HepG2 (cell line): ENCODE data around the gene CUEDC2. TPM values are rescaled to one million over a fixed set of nuclear protein-coding genes. Genes with fewer than 3 reads are reported as not detected.

Source experiments
- ATF6 ChIP-seq: sonication (generic); formaldehyde crosslinking; conservative IDR thresholded peaks from 2 replicates; pipeline ENCODE4 v1.4.0; 2020; ENCODE audit warnings: missing genetic modification reagents
- CREB3 ChIP-seq: sonication (generic); formaldehyde crosslinking; IDR thresholded peaks from 2 replicates; pipeline ENCODE4 v1.5.0; 2020; ENCODE audit warnings: missing genetic modification reagents
- HNF4G ChIP-seq, 2 experiments: sonication (generic) in 1 of 2; formaldehyde crosslinking in 1 of 2; IDR thresholded peaks; 2 replicates each; pipeline versions ENCODE4 v1.4.0 to v1.6.1; 2011 to 2020; ENCODE audit warnings: borderline replicate concordance in 2 of 2, low read depth in 2 of 2, mild to moderate bottlenecking in 2 of 2, low read length in 1 of 2, missing genetic modification reagents in 1 of 2, moderate library complexity in 1 of 2
- POLR2A ChIP-seq, 2 experiments: IDR thresholded peaks; 2 replicates each; pipeline ENCODE4 v1.6.1; 2011; ENCODE audit warnings: low read depth in 2 of 2, low read length in 2 of 2, mild to moderate bottlenecking in 1 of 2, moderate library complexity in 1 of 2; ENCODE audit not compliant: insufficient read depth in 1 of 2
- REL ChIP-seq: sonication (generic); formaldehyde crosslinking; conservative IDR thresholded peaks from 2 replicates; pipeline ENCODE4 v1.8.0; 2022; ENCODE audit warnings: mild to moderate bottlenecking, missing genetic modification reagents, moderate library complexity
- RNF2 ChIP-seq: fragments of 450-650 bp; conservative IDR thresholded peaks from 2 replicates; pipeline ENCODE4 v1.6.1; 2016; ENCODE audit warnings: low read depth
- SIX1 ChIP-seq: sonication (generic); formaldehyde crosslinking; IDR thresholded peaks from 2 replicates; pipeline ENCODE4 v1.4.0; 2020; ENCODE audit warnings: missing genetic modification reagents, borderline replicate concordance
- SOX6 ChIP-seq, 2 experiments: fragments of 450-650 bp in 1 of 2; sonication (generic) in 1 of 2; formaldehyde crosslinking in 1 of 2; IDR thresholded peaks; 2 replicates each; pipeline versions ENCODE4 v1.4.0 to v1.6.1; 2017 to 2020; ENCODE audit warnings: antibody characterized with exemption in 1 of 2, mild to moderate bottlenecking in 1 of 2, missing genetic modification reagents in 1 of 2
- TOPORS ChIP-seq: sonication (generic); formaldehyde crosslinking; IDR thresholded peaks from 2 replicates; pipeline ENCODE4 v1.8.0; 2023; ENCODE audit warnings: mild to moderate bottlenecking, missing genetic modification reagents
- YEATS2 ChIP-seq: sonication (generic); formaldehyde crosslinking; IDR thresholded peaks from 2 replicates; pipeline ENCODE4 v1.4.0; 2020; ENCODE audit warnings: missing genetic modification reagents, borderline replicate concordance
- ZBTB3 ChIP-seq: sonication (generic); formaldehyde crosslinking; IDR thresholded peaks from 2 replicates; pipeline ENCODE4 v1.4.0; 2020; ENCODE audit warnings: low read depth, mild to moderate bottlenecking, moderate library complexity, missing genetic modification reagents, borderline replicate concordance
- ZBTB7B ChIP-seq: sonication (generic); formaldehyde crosslinking; IDR thresholded peaks from 2 replicates; pipeline ENCODE4 v1.4.0; 2020; ENCODE audit warnings: missing genetic modification reagents
- ZFP1 ChIP-seq: IDR thresholded peaks from 2 replicates; pipeline ENCODE4 v1.6.1; 2016
- ZNF18 ChIP-seq: sonication (generic); formaldehyde crosslinking; IDR thresholded peaks from 2 replicates; pipeline ENCODE4 v1.8.0; 2022; ENCODE audit warnings: mild to moderate bottlenecking, missing genetic modification reagents; ENCODE audit not compliant: insufficient replicate concordance
- ZNF232 ChIP-seq: sonication (generic); formaldehyde crosslinking; IDR thresholded peaks from 2 replicates; pipeline ENCODE4 v1.4.0; 2020; ENCODE audit warnings: missing genetic modification reagents, borderline replicate concordance
- ZNF281 ChIP-seq: sonication (generic); formaldehyde crosslinking; IDR thresholded peaks from 2 replicates; pipeline ENCODE4 v1.4.0; 2020; ENCODE audit warnings: missing genetic modification reagents, borderline replicate concordance
- ZNF33B ChIP-seq: sonication (generic); formaldehyde crosslinking; IDR thresholded peaks from 2 replicates; pipeline ENCODE4 v1.5.1; 2020; ENCODE audit warnings: mild to moderate bottlenecking, missing genetic modification reagents
- ZNF761 ChIP-seq: sonication (generic); formaldehyde crosslinking; conservative IDR thresholded peaks from 2 replicates; pipeline ENCODE4 v1.4.0; 2020; ENCODE audit warnings: mild to moderate bottlenecking, missing genetic modification reagents
- polyA plus RNA-seq, 8 experiments: library from polyadenylated mRNA; depleted of rRNA in 3 of 8; stranded (reverse) in 7 of 8; unstranded in 1 of 8; fragments of >200 nt; fragmentation: Illumina TruSeq in 4 of 8; extraction: Trizol in 4 of 8; gene quantifications; 2 replicates each; pipeline versions ENCODE4 v1.2.1 to v1.2.3, GENCODE V29; 2011 to 2016; ENCODE audit warnings: low read depth in 4 of 8, missing spikeins in 1 of 8, mixed read lengths in 1 of 8; ENCODE audit not compliant: insufficient read depth in 1 of 8
- total RNA-seq, 5 experiments: library from RNA; depleted of rRNA; stranded (reverse); fragments of >200 nt; fragmentation: Illumina TruSeq; extraction: Trizol; gene quantifications; 2 replicates each; pipeline ENCODE4 v1.2.3, GENCODE V29; 2016; ENCODE audit warnings: low read depth in 1 of 5

The CUEDC2 gene
- total and polyA plus RNA-seq, 2 of the 13 experiments (the other 11 are each of a cell fraction or from before 2014, with no cell fraction given) = 13.1 to 18.4 TPM

GRCh38 chr10:102420714-102421506, 11.5 kb downstream of the CUEDC2 start, which contains the start of gene FBXL15 (continued):
- TF ChIP-seq HNF4G (IDR thresholded peaks at IDR 0.05; ENCODE audit: borderline replicate concordance, low read depth, low read length) (no peak), HNF4G (CRISPR knock-in tag; IDR thresholded peaks at IDR 0.05; ENCODE audit: borderline replicate concordance, low read depth) (0 out of 2 replicates have a peak, but pooled peaks have one; percentile 17), REL (0 out of 2 replicates have a peak, but pooled peaks have one; percentile 23), POLR2A (IDR thresholded peaks at IDR 0.05; ENCODE audit: insufficient read depth in 1 of 2, low read depth in 2 of 2, low read length in 2 of 2) (peak in 1 of 2 experiments; percentile 52; a peak in 2 of 4 replicates), RNF2 (no peak), YEATS2 (CRISPR knock-in tag) (peak; percentile 90), CREB3 (CRISPR knock-in tag) (0 out of 2 replicates have a peak, but pooled peaks have one; percentile 32), ZNF33B (CRISPR knock-in tag) (peak; percentile 7; the same call in 1 of the 2 replicates), ZFP1 (0 out of 2 replicates have a peak, but pooled peaks have one; percentile 46), ZBTB3 (CRISPR knock-in tag) (no peak), SOX6 (IDR thresholded peaks at IDR 0.05) (no peak), SOX6 (CRISPR knock-in tag; IDR thresholded peaks at IDR 0.05) (peak; percentile 77; the same call in 1 of the 2 replicates), ATF6 (CRISPR knock-in tag) (peak; percentile 44), ZNF232 (CRISPR knock-in tag) (peak; percentile 82; the same call in 1 of the 2 replicates), ZNF281 (CRISPR knock-in tag) (0 out of 2 replicates have a peak, but pooled peaks have one; percentile 10), TOPORS (CRISPR knock-in tag) (no peak; the same call in 1 of the 2 replicates), ZBTB7B (CRISPR knock-in tag) (0 out of 2 replicates have a peak, but pooled peaks have one; percentile 54), ZNF18 (CRISPR knock-in tag) (peak; percentile 46), ZNF761 (peak; percentile 37; the same call in 1 of the 2 replicates), SIX1 (CRISPR knock-in tag) (peak; percentile 45; the same call in 1 of the 2 replicates)
